Measurements from ENCODE around the gene DHPS. TPM values are rescaled to one million over a fixed set of nuclear protein-coding genes. Genes with fewer than 3 reads are reported as not detected.
A peak's percentile ranks its signal among the peaks of the same experiment; 100 is the strongest.
"Not testable (repeated sequence)": the region's sequence is repeated elsewhere in the genome, so short reads cannot be mapped to it uniquely, and the experiment has no call there.

DHPS gene
- total RNA-seq, 4 donors from 2014 or later, result 117 to 139 (median 128) TPM

DNA sequence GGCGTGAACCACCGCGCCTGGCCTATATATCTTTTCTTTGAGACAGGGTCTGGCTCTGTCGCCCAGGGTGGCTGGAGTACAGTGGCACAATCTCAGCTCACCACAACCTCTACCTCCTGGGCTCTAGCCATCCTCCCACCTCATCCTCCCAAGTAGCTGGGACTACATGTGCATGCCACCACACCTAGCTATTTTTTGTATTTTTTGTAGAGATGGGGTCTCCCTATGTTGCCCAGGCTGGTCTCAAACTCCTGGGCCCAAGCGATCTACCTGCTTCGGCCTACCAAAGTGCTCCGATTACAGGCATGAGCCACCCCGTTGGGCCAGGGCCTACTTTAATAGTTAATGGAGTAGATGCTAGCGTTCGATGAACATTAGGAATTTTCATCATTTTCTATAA is 38.6 kb upstream of the DHPS start:
- intact Hi-C loops (cut with DNase I; ENCODE audit: low total_unique reads) (no loop called here), in situ Hi-C loops (cut with MboI; ENCODE audit: low pct_ligation_motif_present in 1 of 4, low pct_unique_long_range_greater_than_20kb in 1 of 4, low sequenced_read_pairs in 3 of 4) (no loop called here)
- DNase-seq, result no peak
- TF ChIP-seq POLR2AphosphoS5 (IDR thresholded peaks at IDR 0.05), result no peak
- TF ChIP-seq, protein P1, sequence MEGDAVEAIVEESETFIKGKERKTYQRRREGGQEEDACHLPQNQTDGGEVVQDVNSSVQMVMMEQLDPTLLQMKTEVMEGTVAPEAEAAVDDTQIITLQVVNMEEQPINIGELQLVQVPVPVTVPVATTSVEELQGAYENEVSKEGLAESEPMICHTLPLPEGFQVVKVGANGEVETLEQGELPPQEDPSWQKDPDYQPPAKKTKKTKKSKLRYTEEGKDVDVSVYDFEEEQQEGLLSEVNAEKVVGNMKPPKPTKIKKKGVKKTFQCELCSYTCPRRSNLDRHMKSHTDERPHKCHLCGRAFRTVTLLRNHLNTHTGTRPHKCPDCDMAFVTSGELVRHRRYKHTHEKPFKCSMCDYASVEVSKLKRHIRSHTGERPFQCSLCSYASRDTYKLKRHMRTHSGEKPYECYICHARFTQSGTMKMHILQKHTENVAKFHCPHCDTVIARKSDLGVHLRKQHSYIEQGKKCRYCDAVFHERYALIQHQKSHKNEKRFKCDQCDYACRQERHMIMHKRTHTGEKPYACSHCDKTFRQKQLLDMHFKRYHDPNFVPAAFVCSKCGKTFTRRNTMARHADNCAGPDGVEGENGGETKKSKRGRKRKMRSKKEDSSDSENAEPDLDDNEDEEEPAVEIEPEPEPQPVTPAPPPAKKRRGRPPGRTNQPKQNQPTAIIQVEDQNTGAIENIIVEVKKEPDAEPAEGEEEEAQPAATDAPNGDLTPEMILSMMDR (IDR thresholded peaks at IDR 0.05), result no peak
- TF ChIP-seq POLR2A (IDR thresholded peaks at IDR 0.05), result no peak
- TF ChIP-seq EP300 (IDR thresholded peaks at IDR 0.05; ENCODE audit: low read depth), result no peak
- WGBS, 2 donors (ENCODE audit: low coverage in 1 of 2), result 86 to 88% methylated on average over 5 to 10 of the region's 10 CpGs
- Histone ChIP-seq H3K4me1 (peaks cover 14 to 46% (median 29%) of the 10 kb centered on the region in 4 donors), H3K36me3 (peaks cover 0 to 14% (median 3%) of the 10 kb centered on the region in 4 donors), H3K27ac (peak overlapping the region; percentile 92 to 98 (median 96)), H3K4me3 (peak overlapping the region in 1 of 4 donors; percentile 90), H3K9me3 (no peaks in the 10 kb centered on the region), H3K27me3 (no peaks in the 10 kb centered on the region)

DNA sequence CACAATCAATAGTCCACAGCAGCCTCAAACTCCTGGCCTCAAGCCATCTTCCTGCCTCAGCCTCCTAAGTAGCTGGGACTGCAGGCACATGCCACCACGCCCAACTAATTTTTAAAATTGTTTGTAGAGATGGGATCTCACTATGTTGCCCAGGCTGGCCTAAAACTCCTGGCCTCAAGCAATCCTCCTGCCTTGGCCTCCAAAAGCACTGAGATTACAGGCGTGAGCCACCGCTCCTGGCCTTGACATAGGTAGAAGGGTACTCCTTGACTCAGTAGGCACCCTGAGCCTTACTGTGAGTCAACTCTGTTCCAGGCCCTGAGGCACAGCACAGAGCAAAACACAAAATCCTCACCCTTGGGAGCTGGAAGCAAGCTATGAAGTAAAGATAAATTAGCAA is 34.2 kb upstream of the DHPS start:
- Histone ChIP-seq H3K27me3 (no peaks in the 10 kb centered on the region), H3K4me3 (no peak overlapping the region), H3K4me1 (peaks cover 7 to 19% (median 9%) of the 10 kb centered on the region in 4 donors), H3K27ac (no peak overlapping the region), H3K9me3 (no peaks in the 10 kb centered on the region), H3K36me3 (peaks cover 0 to 37% (median 19%) of the 10 kb centered on the region in 4 donors)
- no peak for DNase-seq
- in situ Hi-C loops (cut with MboI; ENCODE audit: low pct_ligation_motif_present in 1 of 4, low pct_unique_long_range_greater_than_20kb in 1 of 4, low sequenced_read_pairs in 3 of 4), result no loop called here
- TF ChIP-seq POLR2AphosphoS5 (IDR thresholded peaks at IDR 0.05) (no peak), EP300 (IDR thresholded peaks at IDR 0.05; ENCODE audit: low read depth) (no peak), POLR2A (IDR thresholded peaks at IDR 0.05) (no peak)
- TF ChIP-seq, protein P1 (IDR thresholded peaks at IDR 0.05), result no peak
- intact Hi-C loops (cut with DNase I; ENCODE audit: low total_unique reads), result no loop called here
- 90 to 100% methylated on average over 2 to 3 of the region's 3 CpGs for WGBS, 2 donors (ENCODE audit: low coverage in 1 of 2)

DNA sequence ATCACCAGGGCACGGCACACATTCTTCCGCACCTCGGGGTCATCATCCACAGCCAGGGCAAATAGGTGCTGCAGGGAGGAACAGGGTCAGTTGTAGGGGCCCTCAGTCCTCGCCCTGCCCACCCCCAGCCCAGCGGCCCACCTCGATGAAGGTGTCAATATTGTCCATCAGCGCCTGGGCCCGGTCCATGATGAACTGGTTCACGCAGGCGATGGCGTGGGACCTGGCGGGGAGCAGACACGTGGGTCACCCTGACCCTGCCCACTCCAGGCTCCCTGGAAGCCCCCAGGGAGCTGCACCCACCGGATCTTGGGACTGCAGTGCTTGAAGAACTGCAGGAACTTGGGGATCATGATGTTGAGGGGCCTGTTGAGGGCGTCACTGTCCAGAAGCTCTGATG is 33.4 kb upstream of the DHPS start:
- DNase-seq, result no peak
- Histone ChIP-seq H3K27me3 (no peaks in the 10 kb centered on the region), H3K9me3 (no peaks in the 10 kb centered on the region), H3K27ac (no peak overlapping the region), H3K4me3 (no peak overlapping the region), H3K4me1 (peaks cover 0 to 11% (median 2%) of the 10 kb centered on the region in 4 donors), H3K36me3 (peaks cover 0 to 45% (median 23%) of the 10 kb centered on the region in 4 donors)
- in situ Hi-C loops (cut with MboI; ENCODE audit: low pct_ligation_motif_present in 1 of 4, low pct_unique_long_range_greater_than_20kb in 1 of 4, low sequenced_read_pairs in 3 of 4), result no loop called here
- TF ChIP-seq POLR2AphosphoS5 (IDR thresholded peaks at IDR 0.05), result no peak
- TF ChIP-seq, protein P1 (IDR thresholded peaks at IDR 0.05), result no peak
- TF ChIP-seq EP300 (IDR thresholded peaks at IDR 0.05; ENCODE audit: low read depth), result no peak
- WGBS, 2 donors (ENCODE audit: low coverage in 1 of 2), result 98% methylated on average over 13 of the region's 15 CpGs; no CpG with 5 or more reads in 1 of the 2 donors
- intact Hi-C loops (cut with DNase I; ENCODE audit: low total_unique reads), result no loop called here

DNA sequence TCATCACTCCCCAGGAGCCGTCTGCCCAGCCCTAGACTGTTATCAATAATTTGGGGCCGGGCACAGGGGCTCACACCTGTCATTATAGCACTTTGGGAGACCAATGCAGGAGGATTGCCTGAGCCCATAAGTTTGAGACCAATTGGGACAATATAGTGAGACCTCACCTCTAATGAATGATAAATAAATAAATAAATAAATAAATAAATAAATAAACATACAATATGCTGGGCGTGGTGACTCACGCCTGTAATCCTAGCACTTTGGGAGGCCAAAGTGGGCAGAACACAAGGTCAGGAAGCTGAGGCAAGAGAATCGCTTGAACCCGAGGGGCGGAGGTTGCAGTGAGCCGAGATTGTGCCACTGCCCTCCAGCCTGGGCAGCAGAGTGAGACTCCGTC is 31.6 kb upstream of the DHPS start:
- H3K27me3 ChIP-seq; H3K9me3 ChIP-seq; in situ Hi-C loops (cut with MboI; ENCODE audit: low pct_ligation_motif_present in 1 of 4, low pct_unique_long_range_greater_than_20kb in 1 of 4, low sequenced_read_pairs in 3 of 4); DNase-seq; H3K27ac ChIP-seq; H3K4me3 ChIP-seq; H3K4me1 ChIP-seq; intact Hi-C loops (cut with DNase I; ENCODE audit: low total_unique reads): not testable (repeated sequence)
- 89 to 93% methylated on average over 6 to 9 of the region's 9 CpGs for WGBS, 2 donors (ENCODE audit: low coverage in 1 of 2)
- H3K36me3 ChIP-seq, result peaks cover 0 to 58% (median 27%) of the 10 kb centered on the region in 4 donors

DNA sequence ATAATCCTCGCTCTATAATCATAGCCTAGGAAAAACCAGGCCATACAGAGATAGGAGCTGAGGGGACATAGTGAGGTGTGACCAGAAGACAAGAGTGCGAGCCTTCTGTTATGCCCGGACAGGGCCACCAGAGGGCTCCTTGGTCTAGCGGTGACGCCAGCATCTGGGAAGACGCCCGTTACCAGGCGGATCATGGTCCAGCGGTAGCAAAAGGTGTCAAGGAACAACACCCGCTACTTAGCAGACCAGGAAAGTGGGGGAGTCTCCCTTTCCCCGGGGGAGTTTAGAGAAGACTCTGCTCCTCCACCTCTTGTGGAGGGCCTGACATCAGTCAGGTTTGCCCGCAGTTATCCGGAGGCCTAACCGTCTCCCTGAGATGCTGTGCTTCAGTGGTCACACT is 30.4 kb upstream of the DHPS start:
- peaks cover 0 to 58% (median 31%) of the 10 kb centered on the region in 4 donors for H3K36me3 ChIP-seq
- H3K4me3 ChIP-seq; intact Hi-C loops (cut with DNase I; ENCODE audit: low total_unique reads); H3K27me3 ChIP-seq; H3K27ac ChIP-seq; H3K4me1 ChIP-seq; H3K9me3 ChIP-seq; in situ Hi-C loops (cut with MboI; ENCODE audit: low pct_ligation_motif_present in 1 of 4, low pct_unique_long_range_greater_than_20kb in 1 of 4, low sequenced_read_pairs in 3 of 4): not testable (repeated sequence)
- TF ChIP-seq, protein P1 (IDR thresholded peaks at IDR 0.05), result peak in 4 of 5 experiments; percentile 37 to 49 (median 44)
- DNase-seq, result peak; percentile 46
- WGBS, 2 donors (ENCODE audit: low coverage in 1 of 2), result 64 to 89% methylated on average over 3 to 11 of the region's 14 CpGs

All from transverse colon (tissue), 4 donors.